Astrocyte of the cerebellum (primary cell): ENCODE measurements around the gene MSL2.

Experiments
- DNase-seq: peaks from one replicate; pipeline ENCODE4 v3.0.0-alpha.2; 2011; ENCODE audit warnings: low read depth
- H3K4me3 ChIP-seq: 2 replicates; pipeline ENCODE4 v1.5.1; 2011; ENCODE audit warnings: mild to moderate bottlenecking, low read depth, low read length, moderate library complexity
- in situ Hi-C: cut with HindIII; loops from 2 replicates; pipeline ENCODE4 v1.10.0; 2017; ENCODE audit warnings: low sequenced_read_pairs
- TF ChIP-seq, protein P1 (sequence below): IDR thresholded peaks from 2 replicates; pipeline ENCODE4 v1.5.1; 2012; ENCODE audit warnings: low read length, low read depth, moderate library complexity, mild to moderate bottlenecking; ENCODE audit errors: missing control alignments

Gene MSL2

DNA sequence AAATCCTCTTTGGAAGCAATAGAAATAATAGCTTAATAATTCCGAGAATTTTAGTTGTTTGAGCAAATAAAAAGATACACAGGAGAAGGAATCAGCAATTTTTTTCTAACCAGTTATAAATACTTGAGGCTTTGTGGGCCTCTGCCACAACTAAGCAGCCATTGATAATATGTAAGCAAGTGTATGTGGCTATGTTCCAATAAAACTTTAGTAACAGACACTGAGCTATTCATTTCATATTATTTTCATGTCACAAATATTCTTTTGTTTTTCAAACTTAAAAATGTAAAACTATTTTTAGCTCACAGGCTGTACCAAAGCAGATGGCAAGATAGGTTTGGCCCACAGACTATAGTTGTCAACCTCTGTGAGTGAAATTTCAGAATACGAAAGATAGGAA, 85.7 kb downstream of the MSL2 start:
- TF ChIP-seq, protein P1, sequence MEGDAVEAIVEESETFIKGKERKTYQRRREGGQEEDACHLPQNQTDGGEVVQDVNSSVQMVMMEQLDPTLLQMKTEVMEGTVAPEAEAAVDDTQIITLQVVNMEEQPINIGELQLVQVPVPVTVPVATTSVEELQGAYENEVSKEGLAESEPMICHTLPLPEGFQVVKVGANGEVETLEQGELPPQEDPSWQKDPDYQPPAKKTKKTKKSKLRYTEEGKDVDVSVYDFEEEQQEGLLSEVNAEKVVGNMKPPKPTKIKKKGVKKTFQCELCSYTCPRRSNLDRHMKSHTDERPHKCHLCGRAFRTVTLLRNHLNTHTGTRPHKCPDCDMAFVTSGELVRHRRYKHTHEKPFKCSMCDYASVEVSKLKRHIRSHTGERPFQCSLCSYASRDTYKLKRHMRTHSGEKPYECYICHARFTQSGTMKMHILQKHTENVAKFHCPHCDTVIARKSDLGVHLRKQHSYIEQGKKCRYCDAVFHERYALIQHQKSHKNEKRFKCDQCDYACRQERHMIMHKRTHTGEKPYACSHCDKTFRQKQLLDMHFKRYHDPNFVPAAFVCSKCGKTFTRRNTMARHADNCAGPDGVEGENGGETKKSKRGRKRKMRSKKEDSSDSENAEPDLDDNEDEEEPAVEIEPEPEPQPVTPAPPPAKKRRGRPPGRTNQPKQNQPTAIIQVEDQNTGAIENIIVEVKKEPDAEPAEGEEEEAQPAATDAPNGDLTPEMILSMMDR: no peak
- no peak for DNase-seq
- H3K4me3 ChIP-seq: no peak overlapping the region
- in situ Hi-C loops: no loop called here

DNA sequence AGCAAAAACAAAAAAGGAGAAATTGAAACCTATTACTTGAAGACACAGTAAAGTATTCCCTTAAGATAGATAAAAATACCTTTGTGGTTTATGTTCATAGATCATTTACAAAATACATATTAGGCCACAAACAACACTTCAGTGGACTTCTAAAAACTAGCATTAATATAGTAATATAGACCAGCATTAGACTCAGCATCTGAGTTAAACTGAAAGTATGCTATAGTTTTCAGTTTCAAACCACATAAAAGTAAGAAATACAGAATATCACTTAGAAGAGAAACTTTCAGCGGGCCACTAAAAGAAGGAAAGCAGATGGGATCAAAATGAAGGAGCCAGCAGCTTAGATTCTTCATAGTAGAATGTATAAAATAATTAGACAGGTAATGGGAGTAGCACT, 86.6 kb downstream of the MSL2 start:
- in situ Hi-C loops: no loop called here
- no peak overlapping the region for H3K4me3 ChIP-seq
- DNase-seq: no peak
- TF ChIP-seq, protein P1: no peak

DNA sequence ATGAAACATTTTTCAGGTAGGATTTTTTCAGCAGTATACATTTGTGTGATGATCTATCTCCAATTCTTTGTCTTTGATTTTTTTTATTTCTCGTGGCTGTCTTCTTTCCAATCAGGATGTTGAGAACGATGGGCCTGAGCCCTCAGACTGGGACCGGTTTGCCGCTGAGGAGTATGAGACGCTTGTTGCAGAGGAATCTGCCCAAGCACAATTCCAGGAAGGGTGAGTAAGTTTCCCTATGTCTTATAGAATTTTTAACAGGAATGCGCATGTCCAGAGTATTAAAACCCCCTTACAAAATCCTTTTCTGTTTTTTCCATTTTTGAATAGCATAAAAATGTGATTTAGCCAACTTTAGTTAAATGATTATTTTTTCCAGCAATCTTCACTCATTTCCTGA, 90.0 kb downstream of the MSL2 start:
- H3K4me3 ChIP-seq: no peak overlapping the region
- in situ Hi-C loops: no loop called here
- no peak for DNase-seq
- TF ChIP-seq, protein P1: no peak

DNA sequence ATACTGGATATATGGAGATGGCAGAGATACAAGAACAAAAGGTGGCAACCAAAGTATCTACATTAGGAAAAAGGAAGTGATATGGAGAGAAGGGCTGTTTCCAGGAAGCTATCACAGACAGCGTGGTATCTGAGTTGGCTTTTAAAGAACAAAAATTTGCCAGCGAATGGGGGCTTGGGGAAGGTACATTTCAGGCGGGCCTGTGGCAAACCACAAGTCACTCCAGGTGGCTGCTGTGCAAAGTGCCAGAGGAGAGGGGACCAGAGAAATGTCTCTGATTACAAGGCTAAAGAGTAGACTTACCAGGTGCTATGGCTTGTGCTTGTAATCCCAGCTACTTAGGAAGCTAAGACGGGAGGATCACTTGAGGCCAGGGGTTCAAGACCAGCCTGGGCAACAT, 91.1 kb downstream of the MSL2 start:
- no peak overlapping the region for H3K4me3 ChIP-seq
- TF ChIP-seq, protein P1: no peak
- DNase-seq: no peak
- in situ Hi-C loops: no loop called here
